GM12892 (cell line): ENCODE data around the gene ABCB8.

ENCODE experiments used
- DNase-seq: peaks from one replicate; pipeline ENCODE4 v3.0.0; 2011; ENCODE audit not compliant: insufficient read length
- FAIRE-seq: peaks from 2 replicates; lab custom pipeline; 2011; peaks lifted over from hg19 to GRCh38; lab: Jason Lieb, UNC
- POLR2A ChIP-seq: IDR thresholded peaks from 2 replicates; pipeline ENCODE4 v1.6.1; 2011; ENCODE audit warnings: low read depth, low read length, control low read depth
- POLR2AphosphoS5 ChIP-seq: IDR thresholded peaks from 2 replicates; pipeline ENCODE4 v1.6.1; 2011; ENCODE audit warnings: low read depth, low read length, control low read depth
- TAF1 ChIP-seq: IDR thresholded peaks from 2 replicates; pipeline ENCODE4 v1.6.1; 2011; ENCODE audit warnings: low read depth, mild to moderate bottlenecking, control low read depth, low read length, borderline replicate concordance

The ABCB8 gene

DNA sequence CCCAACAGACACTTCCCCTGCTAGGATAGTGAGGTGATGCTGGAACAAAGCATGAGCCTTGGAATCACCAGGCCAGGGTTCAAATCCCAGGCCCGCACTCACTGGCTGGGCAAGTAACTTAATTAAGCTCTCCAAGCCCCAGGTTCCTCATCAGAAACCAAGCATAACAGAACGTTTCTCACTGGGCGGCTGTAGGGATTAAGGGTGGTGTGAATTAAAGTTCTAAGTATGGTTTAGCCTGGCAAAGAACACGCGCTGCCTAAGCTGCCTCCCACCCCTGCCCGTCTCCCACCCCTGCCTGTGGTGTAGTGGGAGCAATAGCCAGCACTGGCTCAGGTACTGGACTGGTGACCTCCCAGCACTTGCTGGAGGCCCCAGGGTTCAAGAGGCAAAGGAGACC is 36.7 kb downstream of the ABCB8 start:
- TF ChIP-seq POLR2AphosphoS5 (no peak), TAF1 (no peak), POLR2A (no peak)
- no peak for FAIRE-seq

DNA sequence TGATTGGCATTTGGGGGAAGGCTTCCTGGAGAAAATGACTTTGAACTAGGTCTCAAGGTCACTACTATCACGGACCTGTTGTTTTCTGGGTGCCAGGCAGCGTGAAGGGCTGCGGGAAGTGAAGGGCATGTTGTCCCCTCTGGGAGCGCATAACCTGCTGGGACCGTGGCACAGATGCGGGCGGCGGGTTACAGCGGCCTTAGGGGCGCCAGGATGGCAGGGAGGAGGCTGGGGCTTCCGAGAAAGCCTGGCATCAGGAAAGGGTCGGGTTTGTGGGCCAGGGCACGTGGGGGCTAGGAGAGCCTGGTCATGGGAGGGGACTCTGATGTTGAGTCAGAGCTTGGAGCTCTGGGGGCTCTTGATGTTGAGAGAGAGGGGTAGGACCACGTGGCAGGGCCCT is 37.3 kb downstream of the ABCB8 start:
- no peak for FAIRE-seq

More for the DNA sequence above, 36.7 kb downstream of the ABCB8 start:
- DNase-seq: no peak

DNA sequence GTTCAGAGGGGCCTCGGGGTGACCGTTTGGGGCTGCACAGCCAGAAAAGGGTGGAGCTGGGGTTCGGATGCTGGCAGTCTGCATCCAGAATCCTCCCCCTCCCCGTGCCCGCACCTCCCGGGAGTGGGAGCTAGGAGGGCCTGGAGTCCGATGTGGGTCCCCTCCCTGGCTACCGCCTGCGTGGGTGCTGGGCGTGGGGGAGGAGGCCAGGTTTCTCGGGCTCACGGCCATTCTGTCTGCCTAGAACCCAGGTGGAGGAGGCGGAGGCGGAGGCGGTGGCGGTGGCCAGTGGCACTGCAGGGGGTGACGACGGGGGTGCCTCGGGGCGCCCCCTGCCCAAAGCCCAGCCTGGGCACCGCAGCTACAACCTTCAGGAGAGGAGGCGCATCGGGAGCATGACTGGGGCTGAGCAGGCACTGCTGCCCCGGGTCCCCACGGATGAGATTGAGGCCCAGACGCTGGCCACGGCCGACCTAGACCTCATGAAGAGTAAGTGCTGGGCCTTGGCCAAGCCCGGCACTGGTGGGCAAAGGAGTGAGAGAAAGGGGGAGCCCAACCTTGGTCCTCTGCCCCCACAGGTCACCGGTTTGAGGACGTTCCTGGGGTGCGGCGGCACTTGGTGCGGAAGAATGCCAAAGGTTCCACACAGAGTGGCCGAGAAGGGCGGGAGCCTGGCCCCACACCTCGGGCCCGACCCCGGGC is 38.2 kb downstream of the ABCB8 start:
- TF ChIP-seq TAF1 (no peak), POLR2A (no peak), POLR2AphosphoS5 (no peak)
- no peak for DNase-seq
- FAIRE-seq: no peak

More for the DNA sequence above, 37.3 kb downstream of the ABCB8 start:
- no peak for TF ChIP-seq POLR2A
- TF ChIP-seq POLR2AphosphoS5: no peak
- no peak for DNase-seq

DNA sequence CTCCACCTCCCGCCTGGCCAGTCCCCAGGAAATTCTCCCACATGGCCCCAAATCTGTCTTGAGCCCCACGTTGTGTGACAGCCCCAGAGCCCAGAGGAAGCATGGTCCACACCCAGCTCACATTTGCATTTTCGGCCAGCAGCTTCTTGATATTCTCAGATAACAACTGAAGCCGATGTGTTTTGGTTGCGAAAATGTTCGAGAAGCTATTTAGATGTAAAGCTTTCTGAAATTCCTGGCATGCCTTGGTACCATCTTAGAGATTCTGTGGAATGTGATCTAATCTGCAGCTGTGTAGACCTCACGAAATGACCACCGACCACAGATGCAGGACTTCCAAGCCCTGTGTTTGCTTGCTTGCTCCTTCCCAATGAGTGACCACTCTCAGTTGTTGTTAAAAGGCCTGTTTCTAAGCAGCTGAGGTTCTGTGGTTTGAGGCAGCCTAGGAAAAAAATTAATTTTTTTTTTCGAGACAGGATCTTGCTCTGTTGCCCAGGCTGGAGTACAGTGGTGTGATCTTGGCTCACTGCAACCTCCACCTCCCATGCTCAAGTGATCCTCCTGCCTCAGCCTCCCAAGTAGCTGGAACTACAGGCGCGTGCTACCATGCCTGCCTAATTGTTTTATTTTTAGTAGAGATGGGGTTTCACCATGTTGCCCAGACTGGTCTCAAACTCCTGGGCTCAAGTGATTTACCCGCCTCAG is 40.0 kb downstream of the ABCB8 start:
- no peak for FAIRE-seq
- TF ChIP-seq POLR2AphosphoS5: no peak
- TF ChIP-seq TAF1: no peak
- no peak for TF ChIP-seq POLR2A
- DNase-seq: no peak

DNA sequence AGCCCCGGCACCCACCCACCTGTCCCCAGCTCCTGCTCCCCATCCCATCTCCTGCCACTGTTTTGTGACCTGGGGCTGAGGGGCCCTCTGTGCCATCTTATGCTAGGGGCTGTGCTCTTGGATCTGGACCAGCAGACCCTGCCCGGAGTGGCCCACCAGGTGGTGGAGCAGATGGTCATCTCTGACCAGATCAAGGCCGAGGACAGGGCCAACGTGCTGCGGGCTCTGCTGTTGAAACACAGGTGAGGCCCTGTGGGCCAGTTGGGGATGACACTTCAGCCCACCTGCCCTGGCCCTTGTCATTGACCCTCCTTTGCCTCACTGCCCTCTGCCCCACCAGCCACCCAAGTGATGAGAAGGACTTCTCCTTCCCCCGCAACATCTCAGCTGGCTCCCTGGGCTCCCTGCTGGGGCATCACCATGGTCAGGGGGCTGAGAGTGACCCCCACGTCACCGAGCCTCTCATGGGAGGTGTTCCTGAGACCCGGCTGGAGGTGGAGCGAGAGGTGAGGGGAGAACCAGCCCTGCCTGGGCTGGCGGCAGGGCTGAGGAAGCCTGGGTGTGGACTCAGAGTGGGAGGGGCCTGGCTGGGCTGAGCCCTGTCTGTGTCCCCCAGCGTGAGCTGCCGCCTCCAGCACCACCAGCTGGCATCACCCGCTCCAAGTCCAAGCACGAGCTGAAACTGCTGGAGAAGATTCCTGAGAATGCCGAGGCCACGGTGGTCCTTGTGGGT is 41.8 kb downstream of the ABCB8 start:
- DNase-seq: no peak
- no peak for FAIRE-seq
- no peak for TF ChIP-seq TAF1
- TF ChIP-seq POLR2A: no peak
- TF ChIP-seq POLR2AphosphoS5: no peak

DNA sequence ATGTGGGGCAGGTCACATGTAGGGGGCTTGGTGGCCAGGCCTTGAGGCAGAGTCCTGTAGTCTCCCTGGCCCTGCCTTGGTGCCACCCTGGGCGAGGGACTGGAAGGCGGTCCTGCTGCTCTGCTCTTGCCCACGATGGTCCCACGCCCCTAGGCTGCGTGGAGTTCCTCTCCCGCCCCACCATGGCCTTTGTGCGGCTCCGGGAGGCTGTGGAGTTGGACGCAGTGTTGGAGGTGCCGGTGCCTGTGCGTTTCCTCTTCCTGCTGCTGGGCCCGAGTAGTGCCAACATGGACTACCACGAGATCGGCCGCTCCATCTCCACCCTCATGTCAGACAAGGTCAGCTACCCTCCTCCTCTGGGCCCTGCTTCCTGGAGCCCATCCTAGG is 42.3 kb downstream of the ABCB8 start:
- no peak for TF ChIP-seq TAF1
- no peak for TF ChIP-seq POLR2A
- no peak for TF ChIP-seq POLR2AphosphoS5
- no peak for FAIRE-seq

DNA sequence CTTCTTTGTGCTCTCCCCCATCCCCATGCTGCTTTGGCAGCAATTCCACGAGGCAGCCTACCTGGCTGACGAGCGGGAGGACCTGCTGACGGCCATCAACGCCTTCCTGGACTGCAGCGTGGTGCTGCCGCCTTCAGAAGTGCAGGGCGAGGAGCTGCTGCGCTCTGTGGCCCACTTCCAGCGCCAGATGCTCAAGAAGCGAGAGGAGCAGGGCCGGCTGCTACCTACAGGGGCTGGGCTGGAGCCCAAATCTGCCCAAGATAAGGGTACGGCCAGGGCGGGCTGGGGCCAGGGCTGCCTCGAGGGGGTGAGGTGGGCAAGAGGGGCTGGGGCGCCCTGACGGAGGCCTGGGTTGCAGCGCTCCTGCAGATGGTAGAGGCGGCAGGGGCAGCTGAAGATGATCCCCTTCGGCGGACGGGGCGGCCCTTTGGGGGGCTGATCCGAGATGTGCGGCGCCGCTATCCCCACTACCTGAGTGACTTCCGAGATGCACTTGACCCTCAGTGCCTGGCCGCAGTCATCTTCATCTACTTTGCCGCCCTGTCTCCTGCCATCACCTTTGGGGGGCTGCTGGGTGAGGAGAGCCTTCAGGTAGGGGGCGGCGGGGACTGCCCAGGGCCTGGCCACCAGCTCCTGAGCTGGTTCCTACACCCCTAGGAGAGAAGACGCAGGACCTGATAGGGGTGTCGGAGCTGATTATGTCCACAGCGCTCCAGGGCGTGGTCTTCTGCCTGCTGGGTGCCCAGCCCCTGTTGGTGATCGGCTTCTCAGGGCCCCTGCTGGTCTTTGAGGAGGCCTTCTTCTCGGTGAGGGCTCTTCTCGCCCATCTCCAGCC is 43.0 kb downstream of the ABCB8 start:
- no peak for DNase-seq
- TF ChIP-seq POLR2A (no peak), POLR2AphosphoS5 (no peak), TAF1 (no peak)
- FAIRE-seq: no peak

More for the DNA sequence above, 42.3 kb downstream of the ABCB8 start:
- DNase-seq: no peak

DNA sequence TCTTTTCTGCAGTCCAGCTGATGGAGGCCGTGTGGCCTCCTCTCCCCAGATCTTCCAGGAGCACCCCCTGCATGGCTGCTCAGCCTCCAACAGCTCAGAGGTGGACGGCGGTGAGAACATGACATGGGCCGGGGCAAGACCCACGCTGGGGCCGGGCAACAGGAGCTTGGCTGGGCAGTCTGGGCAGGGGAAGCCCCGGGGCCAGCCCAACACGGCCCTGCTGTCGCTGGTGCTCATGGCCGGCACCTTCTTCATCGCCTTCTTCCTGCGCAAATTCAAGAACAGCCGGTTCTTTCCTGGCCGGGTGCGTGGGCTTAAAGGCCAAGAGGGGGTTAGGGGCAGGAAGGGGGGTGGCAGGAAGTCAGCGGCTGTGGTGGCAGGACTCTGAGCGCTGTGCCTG is 45.7 kb downstream of the ABCB8 start:
- FAIRE-seq (no peak), DNase-seq (no peak)
- TF ChIP-seq POLR2A: no peak
- no peak for TF ChIP-seq POLR2AphosphoS5
- no peak for TF ChIP-seq TAF1

DNA sequence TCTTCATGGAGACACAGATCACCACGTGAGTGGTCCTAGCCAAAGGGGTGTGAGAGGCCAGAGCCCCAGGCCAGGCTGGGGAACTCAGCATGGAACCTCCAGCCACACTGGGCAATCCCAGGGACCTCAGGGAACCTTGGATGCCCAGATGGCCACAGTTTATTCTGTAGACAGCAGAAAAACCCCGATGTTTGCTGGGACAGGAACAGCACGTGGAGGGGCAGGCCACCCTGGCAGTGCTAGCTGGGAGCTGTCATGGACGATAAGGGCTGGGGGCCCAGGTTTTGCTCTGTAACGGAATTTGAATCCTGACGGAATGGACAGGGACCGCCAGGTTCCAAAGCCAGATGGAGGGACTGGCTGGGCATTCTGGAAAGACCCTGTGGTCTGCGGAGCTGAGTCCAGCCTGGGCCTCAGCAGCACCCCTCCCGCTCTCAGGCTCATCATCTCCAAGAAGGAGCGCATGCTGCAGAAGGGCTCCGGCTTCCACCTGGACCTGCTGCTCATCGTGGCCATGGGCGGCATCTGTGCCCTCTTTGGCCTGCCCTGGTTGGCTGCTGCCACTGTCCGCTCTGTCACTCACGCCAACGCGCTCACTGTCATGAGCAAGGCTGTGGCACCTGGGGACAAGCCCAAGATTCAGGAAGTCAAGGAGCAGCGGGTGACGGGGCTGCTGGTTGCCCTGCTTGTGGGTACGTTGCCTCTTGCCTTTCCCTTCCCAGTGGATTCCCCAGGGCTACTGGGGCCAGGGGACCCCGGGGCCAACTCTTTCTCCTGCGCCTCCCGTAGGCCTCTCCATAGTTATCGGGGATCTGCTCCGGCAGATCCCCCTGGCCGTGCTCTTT is 46.8 kb downstream of the ABCB8 start:
- FAIRE-seq: no peak
- no peak for DNase-seq
- no peak for TF ChIP-seq POLR2AphosphoS5

DNA sequence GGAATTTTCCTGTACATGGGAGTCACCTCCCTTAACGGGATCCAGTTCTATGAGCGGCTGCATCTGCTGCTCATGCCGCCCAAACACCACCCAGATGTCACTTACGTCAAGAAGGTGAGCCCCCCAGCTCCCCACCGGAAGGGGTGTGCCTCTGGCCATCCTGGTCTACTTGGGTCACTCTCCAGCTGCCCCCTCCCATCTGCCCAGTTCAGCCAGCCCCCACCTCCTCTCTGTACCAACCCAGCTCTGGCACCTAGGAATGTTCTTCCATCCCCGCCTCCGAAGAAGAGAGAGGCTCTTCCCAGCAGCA is 47.4 kb downstream of the ABCB8 start:
- no peak for FAIRE-seq
- TF ChIP-seq POLR2AphosphoS5 (no peak), TAF1 (no peak), POLR2A (no peak)

DNA sequence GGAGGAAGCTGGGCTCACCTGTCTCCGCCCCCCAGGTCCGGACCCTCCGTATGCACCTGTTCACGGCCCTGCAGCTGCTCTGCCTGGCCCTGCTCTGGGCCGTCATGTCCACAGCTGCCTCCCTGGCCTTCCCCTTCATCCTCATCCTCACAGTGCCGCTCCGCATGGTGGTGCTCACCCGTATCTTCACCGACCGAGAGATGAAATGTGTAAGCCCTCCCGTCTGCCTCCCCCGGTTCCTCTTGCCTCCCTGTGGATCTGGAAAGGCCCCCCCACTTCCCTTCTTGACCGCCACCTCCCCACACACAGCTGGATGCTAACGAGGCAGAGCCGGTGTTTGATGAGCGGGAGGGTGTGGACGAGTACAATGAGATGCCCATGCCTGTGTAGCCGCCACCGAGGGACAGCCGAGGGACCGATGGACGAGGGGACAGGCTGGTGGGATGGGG is 47.8 kb downstream of the ABCB8 start:
- TF ChIP-seq POLR2AphosphoS5: 0 out of 2 replicates have a peak, but pooled peaks have one; percentile 22
- no peak for TF ChIP-seq POLR2A
- FAIRE-seq: no peak
- no peak for DNase-seq

More for the DNA sequence above, 47.4 kb downstream of the ABCB8 start:
- DNase-seq: no peak
